ENCODE measurements around the gene JAZF1. TPM values are rescaled to one million over a fixed set of nuclear protein-coding genes. Genes with fewer than 3 reads are reported as not detected.

JAZF1 gene
- total RNA-seq, 1 donor from 2014 or later, result 29.4 TPM

- H3K9me3 ChIP-seq (replicated peaks), result no peaks in the 10 kb centered on the region
- H3K4me3 ChIP-seq, result no peak overlapping the region
- no peak for TF ChIP-seq CTCF (IDR thresholded peaks at IDR 0.05; ENCODE audit: borderline replicate concordance)
- no peaks in the 10 kb centered on the region for H3K36me3 ChIP-seq
- intact Hi-C loops (cut with micrococcal nuclease), result no loop called here
- peaks cover 24% of the 10 kb centered on the region for H3K4me1 ChIP-seq
- no peak for DNase-seq
- H3K27ac ChIP-seq (replicated peaks), result no peak overlapping the region
- H3K27me3 ChIP-seq (ENCODE audit: low read depth), result no peaks in the 10 kb centered on the region
These were observed 305.5 kb downstream of the JAZF1 start for GRCh38 chr7:27875061-27875460.

GRCh38 chr7:27873981-27874957, 306.3 kb downstream of the JAZF1 start:
- no peaks in the 10 kb centered on the region for H3K9me3 ChIP-seq (replicated peaks)
- H3K27ac ChIP-seq (replicated peaks), result peak overlapping the region; percentile 33
- no peak overlapping the region for H3K4me3 ChIP-seq
- no peaks in the 10 kb centered on the region for H3K27me3 ChIP-seq (ENCODE audit: low read depth)
- TF ChIP-seq CTCF (IDR thresholded peaks at IDR 0.05; ENCODE audit: borderline replicate concordance), result no peak
- intact Hi-C loops (cut with micrococcal nuclease), result no loop called here
- no peaks in the 10 kb centered on the region for H3K36me3 ChIP-seq
- peak; percentile 61 for DNase-seq
- H3K4me1 ChIP-seq, result peaks cover 24% of the 10 kb centered on the region

GRCh38 chr7:27872356-27873275, 308.0 kb downstream of the JAZF1 start:
- no peaks in the 10 kb centered on the region for H3K27me3 ChIP-seq (ENCODE audit: low read depth)

GRCh38 chr7:27871866-27872265, 308.7 kb downstream of the JAZF1 start:
- H3K27me3 ChIP-seq (ENCODE audit: low read depth), result no peaks in the 10 kb centered on the region
- no peak overlapping the region for H3K4me3 ChIP-seq
- TF ChIP-seq CTCF (IDR thresholded peaks at IDR 0.05; ENCODE audit: borderline replicate concordance), result no peak
- no peak for DNase-seq
- no peaks in the 10 kb centered on the region for H3K36me3 ChIP-seq
- peaks cover 24% of the 10 kb centered on the region for H3K4me1 ChIP-seq
- H3K27ac ChIP-seq (replicated peaks), result no peak overlapping the region
- H3K9me3 ChIP-seq (replicated peaks), result no peaks in the 10 kb centered on the region
- intact Hi-C loops (cut with micrococcal nuclease), result no loop called here

More at GRCh38 chr7:27872356-27873275, 308.0 kb downstream of the JAZF1 start:
- Histone ChIP-seq H3K27ac (replicated peaks) (no peak overlapping the region), H3K4me1 (peaks cover 24% of the 10 kb centered on the region), H3K9me3 (replicated peaks) (no peaks in the 10 kb centered on the region), H3K36me3 (no peaks in the 10 kb centered on the region), H3K4me3 (no peak overlapping the region)
- DNase-seq, result no peak
- no peak for TF ChIP-seq CTCF (IDR thresholded peaks at IDR 0.05; ENCODE audit: borderline replicate concordance)
- intact Hi-C loops (cut with micrococcal nuclease), result no loop called here

GRCh38 chr7:27871086-27871485, 309.5 kb downstream of the JAZF1 start:
- H3K27me3 ChIP-seq (ENCODE audit: low read depth), result no peaks in the 10 kb centered on the region
- no peak overlapping the region for H3K4me3 ChIP-seq
- H3K9me3 ChIP-seq (replicated peaks), result no peaks in the 10 kb centered on the region
- H3K36me3 ChIP-seq, result no peaks in the 10 kb centered on the region
- intact Hi-C loops (cut with micrococcal nuclease), result no loop called here
- no peak for TF ChIP-seq CTCF (IDR thresholded peaks at IDR 0.05; ENCODE audit: borderline replicate concordance)
- peaks cover 24% of the 10 kb centered on the region for H3K4me1 ChIP-seq
- H3K27ac ChIP-seq (replicated peaks), result no peak overlapping the region
- no peak for DNase-seq

Measured in left ventricle myocardium inferior (tissue), 1 donor.